Measurements from ENCODE around the gene LIAS.
"Not testable (repeated sequence)": the region's sequence is repeated elsewhere in the genome, so short reads cannot be mapped to it uniquely, and the experiment has no call there.

The LIAS gene

GRCh38 chr4:39502019-39502663 is 43.3 kb downstream of the LIAS start:
- DNase-seq = no peak

- not testable (repeated sequence) for DNase-seq
Observed at GRCh38 chr4:39502664-39503035, 43.8 kb downstream of the LIAS start.

GRCh38 chr4:39504538-39504937 is 45.7 kb downstream of the LIAS start:
- DNase-seq = no peak

GRCh38 chr4:39505581-39505980 is 46.7 kb downstream of the LIAS start:
- no peak for DNase-seq

- DNase-seq = no peak
Observed at GRCh38 chr4:39510348-39510929, 51.6 kb downstream of the LIAS start.

- DNase-seq = not testable (repeated sequence)
Observed at GRCh38 chr4:39514266-39514665, 55.4 kb downstream of the LIAS start.

- no peak for DNase-seq
Observed at GRCh38 chr4:39514888-39515401, 56.1 kb downstream of the LIAS start.

GRCh38 chr4:39515669-39516401 is 57.0 kb downstream of the LIAS start:
- not testable (repeated sequence) for DNase-seq

- DNase-seq = no peak
Observed at GRCh38 chr4:39516407-39516966, 57.6 kb downstream of the LIAS start.

- DNase-seq = no peak
Observed at GRCh38 chr4:39518484-39518883, 59.6 kb downstream of the LIAS start.

- DNase-seq = no peak
Observed at GRCh38 chr4:39521253-39521919, 62.5 kb downstream of the LIAS start.

- no peak for DNase-seq
Observed at GRCh38 chr4:39522068-39522467, 63.2 kb downstream of the LIAS start.

- DNase-seq = no peak
Observed at GRCh38 chr4:39524161-39524957, 65.5 kb downstream of the LIAS start.

- DNase-seq = no peak
Observed at GRCh38 chr4:39525822-39526690, 67.2 kb downstream of the LIAS start.

- DNase-seq = peak; percentile 42
Observed at GRCh38 chr4:39526765-39527295, 68.0 kb downstream of the LIAS start.

GRCh38 chr4:39527296-39528060 is 68.6 kb downstream of the LIAS start, which contains the start of gene UGDH:
Gene UGDH (minus strand): TSS chr4:39527439. CDS start chr4:39521512, 5,927 bp downstream.
- DNase-seq = peak; percentile 96

- DNase-seq = peak; percentile 24
Observed at GRCh38 chr4:39528061-39528465, 69.2 kb downstream of the LIAS start.

All from hematopoietic multipotent progenitor cell treated with erythropoietin and hydrocortisone succinate and interleukin-3 and kit ligand, for 6 days (in vitro differentiated cells).